ENCODE data around the gene SLC46A3. TPM values are rescaled to one million over a fixed set of nuclear protein-coding genes. Genes with fewer than 3 reads are reported as not detected.

SLC46A3 gene
- total and polyA plus RNA-seq, 2 experiments from 2014 or later: 27.9 to 48.5 TPM

- Histone ChIP-seq H2AFZ (no peak overlapping the region), H3K79me2 (no peaks in the 10 kb centered on the region), H3K4me3 (no peak overlapping the region), H4K20me1 (ENCODE audit: insufficient read depth, poor library complexity, severe bottlenecking) (no peaks in the 10 kb centered on the region), H3K27ac (no peak overlapping the region), H3K36me3 (replicated peaks; ENCODE audit: insufficient read depth, low read depth) (no peaks in the 10 kb centered on the region), H3K9me3 (ENCODE audit: low read depth) (no peaks in the 10 kb centered on the region), H3K9me2 (replicated peaks; ENCODE audit: insufficient read depth) (no peaks in the 10 kb centered on the region), H3K4me2 (no peak overlapping the region), H3K4me1 (ENCODE audit: insufficient read depth) (peaks cover 10% of the 10 kb centered on the region), H3K27me3 (no peaks in the 10 kb centered on the region)
- DNase-seq (ENCODE audit: low spot score): no peak
- TF ChIP-seq, protein P1, sequence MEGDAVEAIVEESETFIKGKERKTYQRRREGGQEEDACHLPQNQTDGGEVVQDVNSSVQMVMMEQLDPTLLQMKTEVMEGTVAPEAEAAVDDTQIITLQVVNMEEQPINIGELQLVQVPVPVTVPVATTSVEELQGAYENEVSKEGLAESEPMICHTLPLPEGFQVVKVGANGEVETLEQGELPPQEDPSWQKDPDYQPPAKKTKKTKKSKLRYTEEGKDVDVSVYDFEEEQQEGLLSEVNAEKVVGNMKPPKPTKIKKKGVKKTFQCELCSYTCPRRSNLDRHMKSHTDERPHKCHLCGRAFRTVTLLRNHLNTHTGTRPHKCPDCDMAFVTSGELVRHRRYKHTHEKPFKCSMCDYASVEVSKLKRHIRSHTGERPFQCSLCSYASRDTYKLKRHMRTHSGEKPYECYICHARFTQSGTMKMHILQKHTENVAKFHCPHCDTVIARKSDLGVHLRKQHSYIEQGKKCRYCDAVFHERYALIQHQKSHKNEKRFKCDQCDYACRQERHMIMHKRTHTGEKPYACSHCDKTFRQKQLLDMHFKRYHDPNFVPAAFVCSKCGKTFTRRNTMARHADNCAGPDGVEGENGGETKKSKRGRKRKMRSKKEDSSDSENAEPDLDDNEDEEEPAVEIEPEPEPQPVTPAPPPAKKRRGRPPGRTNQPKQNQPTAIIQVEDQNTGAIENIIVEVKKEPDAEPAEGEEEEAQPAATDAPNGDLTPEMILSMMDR (IDR thresholded peaks at IDR 0.05; ENCODE audit: poor library complexity): no peak
- no peak for TF ChIP-seq EZH2phosphoT487 (IDR thresholded peaks at IDR 0.05; ENCODE audit: low read depth, severe bottlenecking, unreplicated experiment)
- TF ChIP-seq EZH2 (IDR thresholded peaks at IDR 0.05; ENCODE audit: borderline replicate concordance): no peak
- 95% methylated on average over 3 of the region's 3 CpGs for WGBS (ENCODE audit: low lambda C conversion rate, missing lambda C conversion rate)
Observed at GRCh38 chr13:28730762-28731161, 12.0 kb upstream of the SLC46A3 start.

- Histone ChIP-seq H3K4me3 (no peak overlapping the region), H3K27me3 (no peaks in the 10 kb centered on the region), H2AFZ (no peak overlapping the region), H3K79me2 (no peaks in the 10 kb centered on the region), H3K27ac (no peak overlapping the region), H3K9me3 (ENCODE audit: low read depth) (no peaks in the 10 kb centered on the region), H3K4me1 (ENCODE audit: insufficient read depth) (peaks cover 13% of the 10 kb centered on the region), H3K9me2 (replicated peaks; ENCODE audit: insufficient read depth) (no peaks in the 10 kb centered on the region), H3K4me2 (peak overlapping the region; percentile 20), H4K20me1 (ENCODE audit: insufficient read depth, poor library complexity, severe bottlenecking) (no peaks in the 10 kb centered on the region), H3K36me3 (replicated peaks; ENCODE audit: insufficient read depth, low read depth) (no peaks in the 10 kb centered on the region)
- DNase-seq (ENCODE audit: low spot score): no peak
- TF ChIP-seq EZH2 (IDR thresholded peaks at IDR 0.05; ENCODE audit: borderline replicate concordance) (no peak), EZH2phosphoT487 (IDR thresholded peaks at IDR 0.05; ENCODE audit: low read depth, severe bottlenecking, unreplicated experiment) (no peak)
- TF ChIP-seq, protein P1 (IDR thresholded peaks at IDR 0.05; ENCODE audit: poor library complexity): no peak
- 26% methylated on average over 2 of the region's 2 CpGs for WGBS (ENCODE audit: low lambda C conversion rate, missing lambda C conversion rate)
Observed at GRCh38 chr13:28729541-28729940, 10.8 kb upstream of the SLC46A3 start.

- Histone ChIP-seq H3K4me1 (ENCODE audit: insufficient read depth) (peaks cover 15% of the 10 kb centered on the region), H3K79me2 (no peaks in the 10 kb centered on the region), H3K9me2 (replicated peaks; ENCODE audit: insufficient read depth) (no peaks in the 10 kb centered on the region), H3K4me3 (no peak overlapping the region), H4K20me1 (ENCODE audit: insufficient read depth, poor library complexity, severe bottlenecking) (no peaks in the 10 kb centered on the region), H3K27ac (no peak overlapping the region), H3K4me2 (no peak overlapping the region), H3K9me3 (ENCODE audit: low read depth) (no peaks in the 10 kb centered on the region), H2AFZ (no peak overlapping the region), H3K36me3 (replicated peaks; ENCODE audit: insufficient read depth, low read depth) (no peaks in the 10 kb centered on the region), H3K27me3 (no peaks in the 10 kb centered on the region)
- no peak for DNase-seq (ENCODE audit: low spot score)
- TF ChIP-seq EZH2phosphoT487 (IDR thresholded peaks at IDR 0.05; ENCODE audit: low read depth, severe bottlenecking, unreplicated experiment) (no peak), EZH2 (IDR thresholded peaks at IDR 0.05; ENCODE audit: borderline replicate concordance) (no peak)
- TF ChIP-seq, protein P1 (IDR thresholded peaks at IDR 0.05; ENCODE audit: poor library complexity): no peak
- 69% methylated on average over 2 of the region's 2 CpGs for WGBS (ENCODE audit: low lambda C conversion rate, missing lambda C conversion rate)
Observed at GRCh38 chr13:28728642-28729041, 9.9 kb upstream of the SLC46A3 start.

Measured in hepatocyte (in vitro differentiated cells).